HFFc6 (cell line): ENCODE data around the gene C18orf63. TPM values are rescaled to one million over a fixed set of nuclear protein-coding genes. Genes with fewer than 3 reads are reported as not detected.
"Not testable (repeated sequence)": the region's sequence is repeated elsewhere in the genome, so short reads cannot be mapped to it uniquely, and the experiment has no call there.

ENCODE experiments used
- DNase-seq: peaks from one replicate; pipeline ENCODE4 v3.0.0-alpha.2; 2018
- H3K27ac Mint-ChIP-seq: 2 replicates; pipeline ENCODE4 v1.8.0; 2020; ENCODE audit warnings: mild to moderate bottlenecking, mixed read lengths
- H3K27me3 Mint-ChIP-seq: 2 replicates; pipeline ENCODE4 v1.8.0; 2021; ENCODE audit warnings: mild to moderate bottlenecking, moderate library complexity, mixed read lengths; ENCODE audit not compliant: insufficient read depth
- H3K36me3 Mint-ChIP-seq: 2 replicates; pipeline ENCODE4 v1.8.0; 2021; ENCODE audit warnings: low read depth, mixed read lengths
- H3K4me1 Mint-ChIP-seq: 2 replicates; pipeline ENCODE4 v1.8.0; 2020; ENCODE audit warnings: low read depth, mixed read lengths
- H3K4me3 Mint-ChIP-seq: 2 replicates; pipeline ENCODE4 v1.8.0; 2020; ENCODE audit warnings: mild to moderate bottlenecking, moderate library complexity, mixed read lengths
- H3K9me3 Mint-ChIP-seq: 2 replicates; pipeline ENCODE4 v1.8.0; 2020; ENCODE audit warnings: mild to moderate bottlenecking, mixed read lengths
- CTCF ChIP-seq: fragments of 200-600 bp; sonication (generic); IDR thresholded peaks from 2 replicates; pipeline ENCODE4 v1.5.0; 2021; ENCODE audit warnings: antibody characterized with exemption, mild to moderate bottlenecking
- total RNA-seq, 6 experiments: library from RNA; stranded (reverse); fragmentation: NEBNext Ultra II Directional; extraction: Animal tissue kit (Norgen Biotek cat#: 25700); gene quantifications; 2 replicates in 1 of 6; 3 replicates in 5 of 6; pipeline ENCODE4 v1.2.3, GENCODE V29; 2021

Gene C18orf63
- total RNA-seq, 6 experiments from 2014 or later, result not detected

- no peak overlapping the region for H3K27ac Mint-ChIP-seq
- no peaks in the 10 kb centered on the region for H3K36me3 Mint-ChIP-seq
- peaks cover 2% of the 10 kb centered on the region; the same call in 1 of the 2 replicates for H3K27me3 Mint-ChIP-seq
- no peaks in the 10 kb centered on the region for H3K9me3 Mint-ChIP-seq
- peaks cover 64% of the 10 kb centered on the region for H3K4me1 Mint-ChIP-seq
- DNase-seq, result no peak
- no peak overlapping the region for H3K4me3 Mint-ChIP-seq
- no peak for TF ChIP-seq CTCF
Observed at GRCh38 chr18:74284191-74284979, 31.3 kb upstream of the C18orf63 start.

GRCh38 chr18:74284980-74285355 is 30.7 kb upstream of the C18orf63 start:
- Mint-ChIP-seq H3K4me3 (no peak overlapping the region), H3K9me3 (no peaks in the 10 kb centered on the region), H3K36me3 (no peaks in the 10 kb centered on the region), H3K27ac (no peak overlapping the region), H3K4me1 (peaks cover 70% of the 10 kb centered on the region), H3K27me3 (peaks cover 2% of the 10 kb centered on the region; the same call in 1 of the 2 replicates)
- no peak for TF ChIP-seq CTCF
- DNase-seq, result no peak

GRCh38 chr18:74285583-74285982 is 30.1 kb upstream of the C18orf63 start:
- H3K27ac Mint-ChIP-seq, H3K36me3 Mint-ChIP-seq, H3K4me3 Mint-ChIP-seq, H3K27me3 Mint-ChIP-seq, DNase-seq, H3K9me3 Mint-ChIP-seq: not testable (repeated sequence)
- H3K4me1 Mint-ChIP-seq, result peaks cover 76% of the 10 kb centered on the region

- Mint-ChIP-seq H3K36me3 (no peaks in the 10 kb centered on the region), H3K27me3 (peaks cover 2% of the 10 kb centered on the region; the same call in 1 of the 2 replicates), H3K4me1 (peaks cover 77% of the 10 kb centered on the region), H3K4me3 (no peak overlapping the region), H3K27ac (no peak overlapping the region), H3K9me3 (no peaks in the 10 kb centered on the region)
- DNase-seq, result peak; percentile 19
- TF ChIP-seq CTCF, result no peak
Observed at GRCh38 chr18:74286106-74286855, 29.4 kb upstream of the C18orf63 start.

GRCh38 chr18:74286856-74287255 is 28.8 kb upstream of the C18orf63 start:
- Mint-ChIP-seq H3K4me3 (no peak overlapping the region), H3K27me3 (peaks cover 2% of the 10 kb centered on the region; the same call in 1 of the 2 replicates), H3K27ac (no peak overlapping the region), H3K9me3 (no peaks in the 10 kb centered on the region), H3K36me3 (peaks cover 4% of the 10 kb centered on the region), H3K4me1 (peaks cover 76% of the 10 kb centered on the region)
- no peak for DNase-seq
- no peak for TF ChIP-seq CTCF

GRCh38 chr18:74288041-74288440 is 27.6 kb upstream of the C18orf63 start:
- Mint-ChIP-seq H3K36me3 (peaks cover 5% of the 10 kb centered on the region), H3K27me3 (no peaks in the 10 kb centered on the region), H3K27ac (no peak overlapping the region), H3K4me1 (peaks cover 76% of the 10 kb centered on the region), H3K9me3 (no peaks in the 10 kb centered on the region), H3K4me3 (no peak overlapping the region)
- no peak for DNase-seq
- no peak for TF ChIP-seq CTCF
